Suprapubic skin (tissue), 3 donors: ENCODE data around the gene GMDS.

Source experiments
- POLR2AphosphoS5 ChIP-seq, 3 donors: sonication (generic); formaldehyde crosslinking; IDR thresholded peaks; one replicate each; pipeline ENCODE4 v1.6.1; 2017; ENCODE audit warnings: antibody characterized with exemption in 3 of 3
- TF ChIP-seq, protein P1 (sequence below), 2 donors: fragments of 200-600 bp in 1 of 2; fragments of 450-650 bp in 1 of 2; sonication (generic) in 1 of 2; IDR thresholded peaks; one replicate each; pipeline ENCODE4 v1.5.1; 2016 to 2019; ENCODE audit warnings: antibody characterized with exemption in 2 of 2, mild to moderate bottlenecking in 1 of 2, moderate library complexity in 1 of 2

DNA sequence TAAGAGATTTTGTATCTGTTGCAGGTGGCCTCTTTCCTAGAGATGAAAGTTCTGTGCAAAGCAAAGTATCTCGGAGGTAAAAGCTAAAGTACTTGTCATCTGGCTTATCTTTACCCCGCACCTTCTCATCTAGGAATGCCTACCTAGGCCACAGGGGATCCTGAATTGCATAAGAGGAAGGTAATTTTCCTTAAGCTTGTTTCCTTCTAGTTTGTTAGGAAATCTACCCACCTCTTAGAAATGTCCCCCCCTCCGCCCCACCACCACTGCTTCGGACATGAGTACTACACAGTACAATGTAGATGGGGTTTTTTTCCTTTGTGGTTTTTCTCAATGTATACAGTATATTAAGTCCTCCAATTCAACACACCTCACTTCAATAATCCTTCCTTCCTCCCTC is 614.2 kb downstream of the GMDS start:
- TF ChIP-seq, protein P1, sequence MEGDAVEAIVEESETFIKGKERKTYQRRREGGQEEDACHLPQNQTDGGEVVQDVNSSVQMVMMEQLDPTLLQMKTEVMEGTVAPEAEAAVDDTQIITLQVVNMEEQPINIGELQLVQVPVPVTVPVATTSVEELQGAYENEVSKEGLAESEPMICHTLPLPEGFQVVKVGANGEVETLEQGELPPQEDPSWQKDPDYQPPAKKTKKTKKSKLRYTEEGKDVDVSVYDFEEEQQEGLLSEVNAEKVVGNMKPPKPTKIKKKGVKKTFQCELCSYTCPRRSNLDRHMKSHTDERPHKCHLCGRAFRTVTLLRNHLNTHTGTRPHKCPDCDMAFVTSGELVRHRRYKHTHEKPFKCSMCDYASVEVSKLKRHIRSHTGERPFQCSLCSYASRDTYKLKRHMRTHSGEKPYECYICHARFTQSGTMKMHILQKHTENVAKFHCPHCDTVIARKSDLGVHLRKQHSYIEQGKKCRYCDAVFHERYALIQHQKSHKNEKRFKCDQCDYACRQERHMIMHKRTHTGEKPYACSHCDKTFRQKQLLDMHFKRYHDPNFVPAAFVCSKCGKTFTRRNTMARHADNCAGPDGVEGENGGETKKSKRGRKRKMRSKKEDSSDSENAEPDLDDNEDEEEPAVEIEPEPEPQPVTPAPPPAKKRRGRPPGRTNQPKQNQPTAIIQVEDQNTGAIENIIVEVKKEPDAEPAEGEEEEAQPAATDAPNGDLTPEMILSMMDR (IDR thresholded peaks at IDR 0.05) = no peak
- no peak for TF ChIP-seq POLR2AphosphoS5 (IDR thresholded peaks at IDR 0.05)
